H9 (cell line): Measurements from ENCODE around the gene ATRNL1. TPM values are rescaled to one million over a fixed set of nuclear protein-coding genes. Genes with fewer than 3 reads are reported as not detected.

Experiments used
- DNase-seq: peaks from one replicate; pipeline ENCODE4 v3.0.0-alpha.2; 2017
- H2AFZ ChIP-seq: one replicate; pipeline ENCODE4 v1.6.1; 2013; ENCODE audit warnings: mild to moderate bottlenecking, low read length, control low read depth, moderate library complexity
- H2AK5ac ChIP-seq: 2 replicates; pipeline ENCODE4 v1.6.1; 2013; ENCODE audit warnings: low read length, control low read depth, mixed read lengths; ENCODE audit not compliant: insufficient read length
- H2BK120ac ChIP-seq: one replicate; pipeline ENCODE4 v1.6.1; 2013; ENCODE audit warnings: low read depth, mild to moderate bottlenecking, low read length, control low read depth, inconsistent platforms; ENCODE audit not compliant: poor library complexity, severe bottlenecking
- H2BK12ac ChIP-seq: 2 replicates; pipeline ENCODE4 v1.6.1; 2013; ENCODE audit warnings: low read length, control low read depth, mixed read lengths, low read depth; ENCODE audit not compliant: insufficient read length
- H2BK15ac ChIP-seq: 2 replicates; pipeline ENCODE4 v1.6.1; 2013; ENCODE audit warnings: low read depth, low read length, control low read depth
- H2BK20ac ChIP-seq: one replicate; pipeline ENCODE4 v1.6.1; 2013; ENCODE audit warnings: low read depth, mild to moderate bottlenecking, low read length, control low read depth, inconsistent platforms; ENCODE audit not compliant: poor library complexity, severe bottlenecking
- H2BK5ac ChIP-seq: 2 replicates; pipeline ENCODE4 v1.6.1; 2013; ENCODE audit warnings: low read length, control low read depth, mixed read lengths; ENCODE audit not compliant: insufficient read length
- H3K14ac ChIP-seq: 2 replicates; pipeline ENCODE4 v1.6.1; 2013; ENCODE audit warnings: low read length, control low read depth; ENCODE audit not compliant: insufficient read depth
- H3K18ac ChIP-seq: 2 replicates; pipeline ENCODE4 v1.6.1; 2013; ENCODE audit warnings: low read depth, mild to moderate bottlenecking, mixed read lengths, low read length, control low read depth; ENCODE audit not compliant: insufficient read length
- H3K23ac ChIP-seq: 2 replicates; pipeline ENCODE4 v1.6.1; 2013; ENCODE audit warnings: low read length, control low read depth, mixed read lengths, low read depth; ENCODE audit not compliant: insufficient read length
- H3K23me2 ChIP-seq: 2 replicates; pipeline ENCODE4 v1.6.1; 2013; ENCODE audit warnings: low read depth, mild to moderate bottlenecking, mixed read lengths, low read length, control low read depth; ENCODE audit not compliant: insufficient read length, poor library complexity, severe bottlenecking
- H3K27ac ChIP-seq: 2 replicates; pipeline ENCODE4 v1.5.1; 2013; ENCODE audit warnings: low read length, control low read depth, mixed read lengths, low read depth; ENCODE audit not compliant: insufficient read length
- H3K27me3 ChIP-seq: 2 replicates; pipeline ENCODE4 v1.6.1; 2013; ENCODE audit warnings: low read length, control low read depth, inconsistent platforms; ENCODE audit not compliant: insufficient read depth
- H3K4ac ChIP-seq: 2 replicates; pipeline ENCODE4 v1.6.1; 2013; ENCODE audit warnings: low read depth, mild to moderate bottlenecking, control low read depth, inconsistent platforms, low read length, moderate library complexity
- H3K4me1 ChIP-seq: 2 replicates; pipeline ENCODE4 v1.6.1; 2013; ENCODE audit warnings: low read length, control low read depth, inconsistent platforms; ENCODE audit not compliant: insufficient read depth
- H3K4me2 ChIP-seq: 2 replicates; pipeline ENCODE4 v1.6.1; 2013; ENCODE audit warnings: low read length, control low read depth, mixed read lengths; ENCODE audit not compliant: insufficient read length, insufficient read depth
- H3K56ac ChIP-seq: 2 replicates; pipeline ENCODE4 v1.6.1; 2013; ENCODE audit warnings: low read depth, mild to moderate bottlenecking, mixed read lengths, low read length, control low read depth; ENCODE audit not compliant: insufficient read length
- H3K79me1 ChIP-seq: 2 replicates; pipeline ENCODE4 v1.6.1; 2013; ENCODE audit warnings: low read depth, mild to moderate bottlenecking, moderate library complexity, low read length, control low read depth, inconsistent platforms; ENCODE audit not compliant: insufficient read depth, poor library complexity, severe bottlenecking
- H3K79me2 ChIP-seq: 2 replicates; pipeline ENCODE4 v1.6.1; 2013; ENCODE audit warnings: low read length, control low read depth, inconsistent platforms; ENCODE audit not compliant: insufficient read depth
- H3K9ac ChIP-seq: 2 replicates; pipeline ENCODE4 v1.6.1; 2013; ENCODE audit warnings: low read length, control low read depth, mixed read lengths; ENCODE audit not compliant: insufficient read length; ENCODE audit errors: extremely low read depth
- H3K9me3 ChIP-seq: one replicate; pipeline ENCODE4 v1.6.1; 2013; ENCODE audit warnings: low read depth, low read length, inconsistent platforms; ENCODE audit not compliant: control insufficient read depth
- H3T11ph ChIP-seq: one replicate; pipeline ENCODE4 v1.6.1; 2013; ENCODE audit warnings: mild to moderate bottlenecking, low read length, control low read depth, inconsistent platforms
- H4K20me1 ChIP-seq: one replicate; pipeline ENCODE4 v1.6.1; 2013; ENCODE audit not compliant: control insufficient read depth, insufficient read length, insufficient read depth
- H4K5ac ChIP-seq: 2 replicates; pipeline ENCODE4 v1.6.1; 2013; ENCODE audit warnings: low read depth, mild to moderate bottlenecking, mixed read lengths, low read length, control low read depth; ENCODE audit not compliant: insufficient read length
- H4K8ac ChIP-seq: replicated peaks from 2 replicates; pipeline ENCODE4 v1.6.1; 2013; ENCODE audit warnings: low read length, control low read depth, mixed read lengths, low read depth; ENCODE audit not compliant: insufficient read length
- H4K91ac ChIP-seq: 2 replicates; pipeline ENCODE4 v1.6.1; 2013; ENCODE audit warnings: low read depth, mild to moderate bottlenecking, moderate library complexity, mixed read lengths, low read length, control low read depth; ENCODE audit not compliant: insufficient read length
- H3K27ac Mint-ChIP-seq, 3 experiments: 2 replicates in 2 of 3; 3 replicates in 1 of 3; pipeline ENCODE4 v1.8.0; 2020 to 2021; ENCODE audit warnings: mixed read lengths in 3 of 3, mild to moderate bottlenecking in 1 of 3, moderate library complexity in 1 of 3
- H3K27me3 Mint-ChIP-seq: 2 replicates; pipeline ENCODE4 v1.8.0; 2021; ENCODE audit warnings: low read depth, mild to moderate bottlenecking, moderate library complexity, mixed read lengths
- H3K36me3 Mint-ChIP-seq, 3 experiments: 2 replicates in 2 of 3; 3 replicates in 1 of 3; pipeline ENCODE4 v1.8.0; 2020 to 2021; ENCODE audit warnings: low read depth in 3 of 3, mixed read lengths in 3 of 3; ENCODE audit not compliant: insufficient read depth in 1 of 3
- H3K4me1 Mint-ChIP-seq, 2 experiments: 2 replicates each; pipeline ENCODE4 v1.8.0; 2020; ENCODE audit warnings: mixed read lengths in 2 of 2
- H3K4me3 Mint-ChIP-seq, 2 experiments: 2 replicates in 1 of 2; 3 replicates in 1 of 2; pipeline ENCODE4 v1.8.0; 2020 to 2021; ENCODE audit warnings: mild to moderate bottlenecking in 2 of 2, mixed read lengths in 2 of 2, moderate library complexity in 1 of 2
- H3K9me3 Mint-ChIP-seq, 2 experiments: 2 replicates in 1 of 2; 3 replicates in 1 of 2; pipeline ENCODE4 v1.8.0; 2020; ENCODE audit warnings: mild to moderate bottlenecking in 2 of 2, mixed read lengths in 2 of 2, moderate library complexity in 1 of 2
- CTCF ChIP-seq: fragments of 200-600 bp; sonication (generic); conservative IDR thresholded peaks from 3 replicates; pipeline ENCODE4 v1.8.0; 2021; ENCODE audit warnings: antibody characterized with exemption, mild to moderate bottlenecking
- WGBS: extraction: QIAGEN DNeasy Blood & Tissue Kit; methylation state at CpG from one replicate; pipeline ENCODE4 v1.1.7; 2013; ENCODE audit warnings: missing lambda C conversion rate, low lambda C conversion rate, mixed read lengths; ENCODE audit not compliant: insufficient read length; ENCODE audit errors: extremely low coverage; 5-methylcytosine and 5-hydroxymethylcytosine counted together
- total RNA-seq: library from RNA; stranded (reverse); gene quantifications from 2 replicates; pipeline ENCODE4 v1.2.1, GENCODE V29; 2021

The ATRNL1 gene
- total RNA-seq, 1 experiment from 2014 or later: 9.2 TPM

DNA sequence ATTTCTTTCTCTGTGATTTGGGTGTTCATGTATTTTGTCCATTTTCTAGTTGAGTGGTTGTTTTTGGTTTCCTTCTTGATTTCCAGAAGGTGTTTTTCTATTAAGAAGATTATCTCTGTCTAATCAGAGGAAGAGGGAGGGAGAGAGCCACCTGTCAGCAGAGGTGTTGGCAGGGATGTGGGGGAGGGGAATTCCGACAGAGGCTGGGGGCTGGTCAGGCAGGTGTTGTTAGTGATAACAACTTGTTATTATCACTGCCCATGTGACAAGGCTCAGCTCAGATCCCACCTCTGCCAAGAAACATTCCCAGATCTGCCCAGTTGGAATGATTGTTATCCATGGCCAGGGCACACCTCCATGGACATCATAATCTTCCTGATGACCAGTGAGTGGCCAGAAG, 886.4 kb downstream of the ATRNL1 start:
- Histone ChIP-seq H2AK5ac (no peak overlapping the region), H4K91ac (no peak overlapping the region), H4K5ac (no peak overlapping the region), H3K27me3 (no peaks in the 10 kb centered on the region), H3K56ac (no peak overlapping the region), H3K79me1 (no peaks in the 10 kb centered on the region), H3K9ac (no peak overlapping the region), H3K23me2 (no peaks in the 10 kb centered on the region), H3K4me1 (peaks cover 2% of the 10 kb centered on the region; the same call in 1 of the 2 replicates), H3K27ac (no peak overlapping the region), H4K20me1 (no peaks in the 10 kb centered on the region), H3K4ac (no peak overlapping the region), H3K18ac (no peak overlapping the region), H4K8ac (no peak overlapping the region), H3K79me2 (no peaks in the 10 kb centered on the region), H3K4me2 (no peak overlapping the region), H2BK20ac (no peak overlapping the region), H2BK120ac (no peak overlapping the region), H2BK12ac (no peak overlapping the region), H2BK15ac (no peak overlapping the region), H2AFZ (no peak overlapping the region), H2BK5ac (no peak overlapping the region), H3K23ac (no peak overlapping the region), H3K14ac (no peak overlapping the region), H3T11ph (no peak overlapping the region), H3K9me3 (no peaks in the 10 kb centered on the region)
- DNase-seq: no peak
- Mint-ChIP-seq H3K4me1 (peaks cover 34 to 41% of the 10 kb centered on the region in 2 experiments), H3K4me3 (no peak overlapping the region), H3K27me3 (peaks cover 5% of the 10 kb centered on the region), H3K36me3 (peaks cover 0 to 1% (median 0%) of the 10 kb centered on the region in 3 experiments; a peak in 1 of 7 replicates), H3K9me3 (no peaks in the 10 kb centered on the region; a peak in 1 of 5 replicates), H3K27ac (no peak overlapping the region)
- no peak for TF ChIP-seq CTCF
- no CpG with 5 or more reads among the region's 1 CpG for WGBS
